Measurements from ENCODE around the gene PDS5B.

DNA sequence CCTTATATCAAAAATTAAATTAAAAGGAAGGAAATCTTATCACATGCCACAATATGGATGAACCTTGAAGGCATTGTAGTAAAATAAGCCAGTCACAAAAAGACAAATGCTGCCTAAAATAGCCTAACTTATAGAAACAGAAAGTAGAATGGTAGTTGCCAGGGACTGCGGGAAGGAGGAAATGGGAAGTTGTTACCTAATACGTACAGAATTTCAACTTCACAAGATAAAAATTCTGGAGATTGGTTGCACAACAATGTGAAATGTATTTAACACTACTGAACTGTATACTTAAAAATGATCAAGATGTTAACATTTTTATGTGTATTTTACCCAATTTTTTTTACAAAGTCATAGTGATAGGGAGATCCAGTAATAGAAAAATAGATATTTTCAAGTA lies 37.4 kb upstream of the PDS5B start:
- TF ChIP-seq NANOG (IDR thresholded peaks at IDR 0.05; ENCODE audit: borderline replicate concordance) (no peak), POLR2AphosphoS5 (IDR thresholded peaks at IDR 0.05; ENCODE audit: low read depth) (no peak), JUNB (IDR thresholded peaks at IDR 0.05; ENCODE audit: unreplicated experiment) (no peak), EZH2 (IDR thresholded peaks at IDR 0.05; ENCODE audit: low read depth, unreplicated experiment) (no peak), CREB1 (CRISPR knock-in tag; IDR thresholded peaks at IDR 0.05; ENCODE audit: low read depth) (no peak)
- TF ChIP-seq, protein P1, sequence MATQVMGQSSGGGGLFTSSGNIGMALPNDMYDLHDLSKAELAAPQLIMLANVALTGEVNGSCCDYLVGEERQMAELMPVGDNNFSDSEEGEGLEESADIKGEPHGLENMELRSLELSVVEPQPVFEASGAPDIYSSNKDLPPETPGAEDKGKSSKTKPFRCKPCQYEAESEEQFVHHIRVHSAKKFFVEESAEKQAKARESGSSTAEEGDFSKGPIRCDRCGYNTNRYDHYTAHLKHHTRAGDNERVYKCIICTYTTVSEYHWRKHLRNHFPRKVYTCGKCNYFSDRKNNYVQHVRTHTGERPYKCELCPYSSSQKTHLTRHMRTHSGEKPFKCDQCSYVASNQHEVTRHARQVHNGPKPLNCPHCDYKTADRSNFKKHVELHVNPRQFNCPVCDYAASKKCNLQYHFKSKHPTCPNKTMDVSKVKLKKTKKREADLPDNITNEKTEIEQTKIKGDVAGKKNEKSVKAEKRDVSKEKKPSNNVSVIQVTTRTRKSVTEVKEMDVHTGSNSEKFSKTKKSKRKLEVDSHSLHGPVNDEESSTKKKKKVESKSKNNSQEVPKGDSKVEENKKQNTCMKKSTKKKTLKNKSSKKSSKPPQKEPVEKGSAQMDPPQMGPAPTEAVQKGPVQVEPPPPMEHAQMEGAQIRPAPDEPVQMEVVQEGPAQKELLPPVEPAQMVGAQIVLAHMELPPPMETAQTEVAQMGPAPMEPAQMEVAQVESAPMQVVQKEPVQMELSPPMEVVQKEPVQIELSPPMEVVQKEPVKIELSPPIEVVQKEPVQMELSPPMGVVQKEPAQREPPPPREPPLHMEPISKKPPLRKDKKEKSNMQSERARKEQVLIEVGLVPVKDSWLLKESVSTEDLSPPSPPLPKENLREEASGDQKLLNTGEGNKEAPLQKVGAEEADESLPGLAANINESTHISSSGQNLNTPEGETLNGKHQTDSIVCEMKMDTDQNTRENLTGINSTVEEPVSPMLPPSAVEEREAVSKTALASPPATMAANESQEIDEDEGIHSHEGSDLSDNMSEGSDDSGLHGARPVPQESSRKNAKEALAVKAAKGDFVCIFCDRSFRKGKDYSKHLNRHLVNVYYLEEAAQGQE (IDR thresholded peaks at IDR 0.05; ENCODE audit: unreplicated experiment) = no peak
- TF ChIP-seq, protein P2, sequence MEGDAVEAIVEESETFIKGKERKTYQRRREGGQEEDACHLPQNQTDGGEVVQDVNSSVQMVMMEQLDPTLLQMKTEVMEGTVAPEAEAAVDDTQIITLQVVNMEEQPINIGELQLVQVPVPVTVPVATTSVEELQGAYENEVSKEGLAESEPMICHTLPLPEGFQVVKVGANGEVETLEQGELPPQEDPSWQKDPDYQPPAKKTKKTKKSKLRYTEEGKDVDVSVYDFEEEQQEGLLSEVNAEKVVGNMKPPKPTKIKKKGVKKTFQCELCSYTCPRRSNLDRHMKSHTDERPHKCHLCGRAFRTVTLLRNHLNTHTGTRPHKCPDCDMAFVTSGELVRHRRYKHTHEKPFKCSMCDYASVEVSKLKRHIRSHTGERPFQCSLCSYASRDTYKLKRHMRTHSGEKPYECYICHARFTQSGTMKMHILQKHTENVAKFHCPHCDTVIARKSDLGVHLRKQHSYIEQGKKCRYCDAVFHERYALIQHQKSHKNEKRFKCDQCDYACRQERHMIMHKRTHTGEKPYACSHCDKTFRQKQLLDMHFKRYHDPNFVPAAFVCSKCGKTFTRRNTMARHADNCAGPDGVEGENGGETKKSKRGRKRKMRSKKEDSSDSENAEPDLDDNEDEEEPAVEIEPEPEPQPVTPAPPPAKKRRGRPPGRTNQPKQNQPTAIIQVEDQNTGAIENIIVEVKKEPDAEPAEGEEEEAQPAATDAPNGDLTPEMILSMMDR (conservative IDR thresholded peaks at IDR 0.05; ENCODE audit: low read depth in 2 of 2) = no peak
- TF ChIP-seq, protein P3, sequence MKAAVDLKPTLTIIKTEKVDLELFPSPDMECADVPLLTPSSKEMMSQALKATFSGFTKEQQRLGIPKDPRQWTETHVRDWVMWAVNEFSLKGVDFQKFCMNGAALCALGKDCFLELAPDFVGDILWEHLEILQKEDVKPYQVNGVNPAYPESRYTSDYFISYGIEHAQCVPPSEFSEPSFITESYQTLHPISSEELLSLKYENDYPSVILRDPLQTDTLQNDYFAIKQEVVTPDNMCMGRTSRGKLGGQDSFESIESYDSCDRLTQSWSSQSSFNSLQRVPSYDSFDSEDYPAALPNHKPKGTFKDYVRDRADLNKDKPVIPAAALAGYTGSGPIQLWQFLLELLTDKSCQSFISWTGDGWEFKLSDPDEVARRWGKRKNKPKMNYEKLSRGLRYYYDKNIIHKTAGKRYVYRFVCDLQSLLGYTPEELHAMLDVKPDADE (IDR thresholded peaks at IDR 0.05) = no peak

All from GM23338 (cell line).